Lung (tissue), 12 donors: ENCODE results near the gene PTPRN2. TPM values are rescaled to one million over a fixed set of nuclear protein-coding genes. Genes with fewer than 3 reads are reported as not detected.

Experiments
- ATAC-seq: fragments of 200-7000 bp; cut with Tn5 transposase; one replicate; pipeline ENCODE4 v1.9.1; 2020; ENCODE audit warnings: moderate number of reproducible peaks; ENCODE audit not compliant: insufficient read depth, low FRiP score
- DNase-seq, 3 donors: peaks; one replicate each; pipeline ENCODE4 v3.0.0-alpha.2; 2013 to 2017
- H3K27ac ChIP-seq, 2 donors: one replicate each; pipeline ENCODE4 v1.5.1; 2013; ENCODE audit warnings: mild to moderate bottlenecking in 2 of 2, moderate library complexity in 2 of 2, control low read depth in 1 of 2, inconsistent platforms in 1 of 2, low read depth in 1 of 2, low read length in 1 of 2
- H3K27me3 ChIP-seq, 3 donors: one replicate each; pipeline ENCODE4 v1.5.1; 2013; ENCODE audit warnings: low read length in 2 of 3; ENCODE audit not compliant: control insufficient read depth in 3 of 3, insufficient read depth in 3 of 3
- H3K36me3 ChIP-seq, 4 donors: one replicate each; pipeline ENCODE4 v1.5.1; 2013; ENCODE audit warnings: low read length in 4 of 4, mild to moderate bottlenecking in 1 of 4, moderate library complexity in 1 of 4; ENCODE audit not compliant: control insufficient read depth in 4 of 4, insufficient read depth in 4 of 4
- H3K4me1 ChIP-seq, 5 donors: one replicate each; pipeline ENCODE4 v1.5.1; 2013; ENCODE audit warnings: low read length in 5 of 5, mild to moderate bottlenecking in 2 of 5, moderate library complexity in 1 of 5; ENCODE audit not compliant: control insufficient read depth in 5 of 5, insufficient read depth in 5 of 5
- H3K4me3 ChIP-seq: one replicate; pipeline ENCODE4 v1.5.1; 2013; ENCODE audit warnings: mild to moderate bottlenecking, control low read depth, moderate library complexity
- H3K9ac ChIP-seq, 2 donors: one replicate each; pipeline ENCODE4 v1.5.1; 2013; ENCODE audit warnings: low read length in 2 of 2, control low read depth in 1 of 2; ENCODE audit not compliant: insufficient read depth in 1 of 2
- H3K9me3 ChIP-seq, 4 donors: one replicate each; pipeline ENCODE4 v1.5.1; 2013; ENCODE audit warnings: low read length in 3 of 4, mild to moderate bottlenecking in 1 of 4, moderate library complexity in 1 of 4; ENCODE audit not compliant: control insufficient read depth in 4 of 4, insufficient read depth in 3 of 4
- WGBS, 2 donors: extraction: QIAGEN DNeasy Blood & Tissue Kit; methylation state at CpG; one replicate each; pipeline ENCODE4 v1.1.7; 2013; 5-methylcytosine and 5-hydroxymethylcytosine counted together
- polyA plus RNA-seq, 2 donors: library from polyadenylated mRNA; stranded (reverse); fragments of 200-250 nt; gene quantifications; one replicate each; pipeline ENCODE4 v1.2.1, GENCODE V29; 2013
- total RNA-seq, 2 donors: library from RNA; depleted of rRNA in 1 of 2; stranded (reverse); fragments of >200 nt in 1 of 2; gene quantifications; one replicate each; pipeline ENCODE4 v1.2.1, GENCODE V29; 2014 to 2021
- TF ChIP-seq, protein P1 (sequence below): IDR thresholded peaks from 2 replicates; pipeline ENCODE4 v1.5.1; 2012; ENCODE audit warnings: mild to moderate bottlenecking; ENCODE audit errors: control extremely low read depth, extremely low read depth
- donor health status: control.
- donor health status: control.
- donor health status: Bipolar disorder and iron deficiency.
- donor health status: healthy.
- donor health status: DM: yes; HTN: yes; CAD: no.

Gene PTPRN2
- total and polyA plus RNA-seq, 4 donors, result 2.1 to 7.4 (median 4.4) TPM

DNA sequence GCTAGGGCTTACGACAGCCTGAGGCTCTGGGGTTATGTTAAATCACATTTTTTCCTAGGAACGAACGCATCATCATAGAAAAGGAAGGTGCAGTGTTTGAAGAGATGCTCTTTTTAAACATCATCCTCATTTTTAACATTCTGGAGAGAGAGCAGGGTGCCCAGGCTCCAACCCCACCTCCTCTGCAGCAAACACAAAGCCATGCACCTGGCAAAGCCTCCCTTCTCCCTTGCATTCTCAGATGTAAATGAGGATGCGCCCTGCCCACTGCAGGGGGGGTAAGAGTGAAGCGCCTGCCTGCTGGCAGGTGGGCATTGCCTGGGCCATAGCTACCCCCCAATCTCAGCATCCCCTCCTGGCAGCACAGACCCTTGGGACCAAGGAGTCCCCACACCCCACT is 92.4 kb downstream of the PTPRN2 start:
- peaks cover 0 to 14% (median 3%) of the 10 kb centered on the region in 5 donors for H3K4me1 ChIP-seq
- 40 to 44% methylated on average over 5 of the region's 5 CpGs for WGBS, 2 donors
- TF ChIP-seq, protein P1, sequence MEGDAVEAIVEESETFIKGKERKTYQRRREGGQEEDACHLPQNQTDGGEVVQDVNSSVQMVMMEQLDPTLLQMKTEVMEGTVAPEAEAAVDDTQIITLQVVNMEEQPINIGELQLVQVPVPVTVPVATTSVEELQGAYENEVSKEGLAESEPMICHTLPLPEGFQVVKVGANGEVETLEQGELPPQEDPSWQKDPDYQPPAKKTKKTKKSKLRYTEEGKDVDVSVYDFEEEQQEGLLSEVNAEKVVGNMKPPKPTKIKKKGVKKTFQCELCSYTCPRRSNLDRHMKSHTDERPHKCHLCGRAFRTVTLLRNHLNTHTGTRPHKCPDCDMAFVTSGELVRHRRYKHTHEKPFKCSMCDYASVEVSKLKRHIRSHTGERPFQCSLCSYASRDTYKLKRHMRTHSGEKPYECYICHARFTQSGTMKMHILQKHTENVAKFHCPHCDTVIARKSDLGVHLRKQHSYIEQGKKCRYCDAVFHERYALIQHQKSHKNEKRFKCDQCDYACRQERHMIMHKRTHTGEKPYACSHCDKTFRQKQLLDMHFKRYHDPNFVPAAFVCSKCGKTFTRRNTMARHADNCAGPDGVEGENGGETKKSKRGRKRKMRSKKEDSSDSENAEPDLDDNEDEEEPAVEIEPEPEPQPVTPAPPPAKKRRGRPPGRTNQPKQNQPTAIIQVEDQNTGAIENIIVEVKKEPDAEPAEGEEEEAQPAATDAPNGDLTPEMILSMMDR, result no peak
- H3K36me3 ChIP-seq, result no peaks in the 10 kb centered on the region
- H3K9me3 ChIP-seq, result no peaks in the 10 kb centered on the region
- ATAC-seq (no peak), DNase-seq (no peak)
- H3K9ac ChIP-seq, result no peak overlapping the region
- peaks cover 0 to 9% (median 0%) of the 10 kb centered on the region in 3 donors for H3K27me3 ChIP-seq
- no peak overlapping the region for H3K27ac ChIP-seq
- no peak overlapping the region for H3K4me3 ChIP-seq

DNA sequence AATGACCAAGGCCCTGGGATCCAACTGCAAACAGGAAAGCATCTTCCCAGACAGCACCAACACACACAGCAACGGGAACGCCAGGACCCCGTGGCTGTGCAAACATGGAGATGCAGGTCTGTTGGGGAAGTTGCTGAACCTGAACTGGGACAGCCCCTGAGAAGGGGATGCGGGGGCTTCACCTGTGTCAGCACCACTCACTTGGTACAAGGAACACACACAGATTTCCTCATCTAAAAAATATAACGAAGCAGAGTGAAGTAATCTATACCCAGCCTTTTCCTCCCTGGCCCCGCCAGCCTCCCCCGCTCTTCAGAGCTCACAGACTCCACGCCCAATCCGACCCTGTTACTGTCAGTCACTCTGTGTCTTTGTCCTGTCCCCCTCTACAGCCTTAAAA is 93.0 kb downstream of the PTPRN2 start:
- DNase-seq, result no peak
- no peak overlapping the region for H3K9ac ChIP-seq
- H3K27me3 ChIP-seq, result peaks cover 0 to 9% (median 0%) of the 10 kb centered on the region in 3 donors
- H3K4me3 ChIP-seq, result no peak overlapping the region
- WGBS, 2 donors, result 48 to 58% methylated on average over 9 of the region's 9 CpGs
- peaks cover 0 to 14% (median 3%) of the 10 kb centered on the region in 5 donors for H3K4me1 ChIP-seq
- no peaks in the 10 kb centered on the region for H3K36me3 ChIP-seq
- no peak for ATAC-seq
- TF ChIP-seq, protein P1, result no peak
- no peaks in the 10 kb centered on the region for H3K9me3 ChIP-seq
- no peak overlapping the region for H3K27ac ChIP-seq

DNA sequence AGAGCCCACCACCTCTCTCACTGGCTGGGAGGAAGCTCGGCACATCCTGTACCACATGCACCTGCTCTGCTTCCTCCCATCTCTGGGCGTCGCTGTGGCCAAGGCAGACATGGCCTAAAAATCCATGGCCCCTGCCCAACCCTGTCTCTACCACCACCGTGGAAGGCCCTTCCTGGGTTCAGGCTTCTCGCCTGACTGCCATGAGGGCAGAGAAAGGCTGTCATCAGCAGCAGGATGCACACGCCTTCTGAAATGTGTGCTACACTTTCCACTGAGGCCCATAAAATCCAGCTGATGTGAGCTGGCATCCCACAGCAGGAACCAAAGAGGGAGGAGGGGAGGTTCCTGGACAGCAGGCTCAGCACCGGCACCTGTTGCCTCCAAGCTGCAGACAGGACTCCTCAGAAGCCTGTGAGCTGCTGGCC is 93.4 kb downstream of the PTPRN2 start:
- Histone ChIP-seq H3K4me3 (no peak overlapping the region), H3K27me3 (peaks cover 0 to 9% (median 0%) of the 10 kb centered on the region in 3 donors), H3K36me3 (no peaks in the 10 kb centered on the region), H3K9ac (no peak overlapping the region), H3K9me3 (no peaks in the 10 kb centered on the region), H3K4me1 (peaks cover 0 to 13% (median 3%) of the 10 kb centered on the region in 5 donors), H3K27ac (no peak overlapping the region)
- TF ChIP-seq, protein P1, result no peak
- DNase-seq (no peak), ATAC-seq (no peak)
- 43 to 49% methylated on average over 7 of the region's 7 CpGs for WGBS, 2 donors

DNA sequence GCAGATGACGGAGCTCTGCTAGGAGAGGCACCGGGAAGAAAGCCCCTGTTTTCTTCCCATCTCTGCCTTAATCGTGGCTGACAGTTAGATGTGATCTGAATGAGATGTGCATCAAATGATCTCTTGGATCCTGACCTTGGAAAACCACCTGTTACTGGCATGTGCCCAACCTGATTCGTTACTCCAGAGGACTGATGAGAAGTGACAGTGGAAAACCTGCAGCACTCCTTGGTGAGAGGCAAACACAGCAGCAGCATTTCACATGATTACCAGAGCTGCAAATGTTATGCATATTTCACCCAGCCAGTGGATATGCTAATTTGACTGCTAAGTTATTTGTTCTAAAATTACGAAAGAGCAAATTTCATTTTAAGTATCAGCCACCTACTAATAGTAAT is 95.3 kb downstream of the PTPRN2 start:
- H3K9me3 ChIP-seq, result no peaks in the 10 kb centered on the region
- no peak overlapping the region for H3K9ac ChIP-seq
- DNase-seq, result no peak
- no peak overlapping the region for H3K27ac ChIP-seq
- H3K36me3 ChIP-seq, result no peaks in the 10 kb centered on the region
- 72 to 83% methylated on average over 5 of the region's 5 CpGs for WGBS, 2 donors
- no peak overlapping the region for H3K4me3 ChIP-seq
- no peak for ATAC-seq
- H3K4me1 ChIP-seq, result peaks cover 0 to 6% (median 0%) of the 10 kb centered on the region in 5 donors
- peaks cover 0 to 9% (median 0%) of the 10 kb centered on the region in 3 donors for H3K27me3 ChIP-seq
- TF ChIP-seq, protein P1, result no peak
